ENCODE results near the gene IGFBP5. TPM values are rescaled to one million over a fixed set of nuclear protein-coding genes. Genes with fewer than 3 reads are reported as not detected.
A peak's percentile ranks its signal among the peaks of the same experiment; 100 is the strongest.

Gene IGFBP5, protein sequence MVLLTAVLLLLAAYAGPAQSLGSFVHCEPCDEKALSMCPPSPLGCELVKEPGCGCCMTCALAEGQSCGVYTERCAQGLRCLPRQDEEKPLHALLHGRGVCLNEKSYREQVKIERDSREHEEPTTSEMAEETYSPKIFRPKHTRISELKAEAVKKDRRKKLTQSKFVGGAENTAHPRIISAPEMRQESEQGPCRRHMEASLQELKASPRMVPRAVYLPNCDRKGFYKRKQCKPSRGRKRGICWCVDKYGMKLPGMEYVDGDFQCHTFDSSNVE
- 351 TPM for polyA plus RNA-seq (2013, experiment 1 of 4)
- polyA plus RNA-seq (2013, experiment 2 of 4) = 469 TPM
- 223 TPM for polyA plus RNA-seq (2013, experiment 3 of 4)
- polyA plus RNA-seq (2013, experiment 4 of 4) = 273 TPM

DNA sequence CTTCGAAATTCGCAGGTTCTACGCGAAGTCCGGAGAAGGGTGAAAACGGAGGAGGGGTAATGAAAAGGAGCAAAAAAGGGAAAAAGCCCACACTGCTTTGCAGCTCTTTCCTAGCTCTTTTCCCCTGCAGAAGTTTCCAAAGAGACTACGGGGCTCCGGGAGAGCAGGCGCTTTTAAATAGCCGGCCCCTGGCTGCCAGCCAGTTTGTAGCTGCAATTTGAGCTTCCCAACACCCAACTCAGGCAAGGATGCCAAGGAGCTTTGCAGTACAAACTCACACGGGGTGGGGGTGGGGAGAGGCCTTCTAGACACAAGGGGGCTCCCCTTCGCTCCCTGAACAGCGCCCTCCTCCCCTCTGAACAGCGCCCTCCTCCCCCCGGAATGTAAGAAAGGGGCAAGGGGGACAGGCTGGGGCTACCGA is at the start of gene IGFBP5:
TSS of gene IGFBP5 (minus strand) at position 149 of the 421 bp plus-strand sequence. CDS start 774 bp downstream, outside the sequence.
- Histone ChIP-seq H3K4me1 (ENCODE audit: control insufficient read depth, insufficient read depth, low read length) (peaks cover 25% of the 10 kb centered on the region), H3K4me3 (ENCODE audit: insufficient read depth, low read depth, low read length) (peak within 1 kb of the TSS; percentile 94), H3K36me3 (ENCODE audit: control insufficient read depth, insufficient read depth, low read length) (no peaks in the 10 kb centered on the region), H3K9me3 (ENCODE audit: control insufficient read depth, low read length) (no peaks in the 10 kb centered on the region), H3K27me3 (ENCODE audit: control insufficient read depth, insufficient read depth, low read length, poor library complexity, severe bottlenecking) (no peaks in the 10 kb centered on the region), H3K27ac (ENCODE audit: insufficient read depth, low read depth, low read length, poor library complexity, severe bottlenecking) (peak within 1 kb of the TSS; percentile 4)
- 0 to 2% methylated on average over 9 to 16 of the region's 16 CpGs for WGBS, 2 experiments

DNA sequence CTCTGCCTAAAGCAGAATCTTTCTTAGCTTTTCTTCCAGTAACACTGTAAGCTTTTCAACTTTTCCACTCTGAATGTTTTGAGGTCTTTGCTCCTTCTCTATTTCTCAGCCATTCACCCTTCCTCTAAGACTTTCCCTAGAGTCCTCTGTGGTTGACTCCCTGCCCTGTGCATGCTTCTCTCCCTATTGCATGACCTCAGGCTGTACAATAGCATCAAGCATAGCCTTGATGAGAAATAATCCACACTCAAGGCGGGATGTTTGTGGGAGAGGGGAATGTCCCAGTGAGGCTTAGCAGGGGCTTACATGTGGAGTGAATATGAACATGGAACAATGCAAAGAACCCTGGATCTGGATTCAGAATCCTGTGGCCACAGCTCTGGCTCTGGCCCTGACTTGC is 48.4 kb upstream of the IGFBP5 start:
- Histone ChIP-seq H3K9me3 (ENCODE audit: control insufficient read depth, low read length) (no peaks in the 10 kb centered on the region), H3K27me3 (ENCODE audit: control insufficient read depth, insufficient read depth, low read length, poor library complexity, severe bottlenecking) (no peaks in the 10 kb centered on the region), H3K36me3 (ENCODE audit: control insufficient read depth, insufficient read depth, low read length) (no peaks in the 10 kb centered on the region), H3K27ac (ENCODE audit: insufficient read depth, low read depth, low read length, poor library complexity, severe bottlenecking) (no peak overlapping the region), H3K4me1 (ENCODE audit: control insufficient read depth, insufficient read depth, low read length) (no peaks in the 10 kb centered on the region), H3K4me3 (ENCODE audit: insufficient read depth, low read depth, low read length) (no peak overlapping the region)
- WGBS, 2 experiments = 89% methylated on average over 1 of the region's 1 CpG

DNA sequence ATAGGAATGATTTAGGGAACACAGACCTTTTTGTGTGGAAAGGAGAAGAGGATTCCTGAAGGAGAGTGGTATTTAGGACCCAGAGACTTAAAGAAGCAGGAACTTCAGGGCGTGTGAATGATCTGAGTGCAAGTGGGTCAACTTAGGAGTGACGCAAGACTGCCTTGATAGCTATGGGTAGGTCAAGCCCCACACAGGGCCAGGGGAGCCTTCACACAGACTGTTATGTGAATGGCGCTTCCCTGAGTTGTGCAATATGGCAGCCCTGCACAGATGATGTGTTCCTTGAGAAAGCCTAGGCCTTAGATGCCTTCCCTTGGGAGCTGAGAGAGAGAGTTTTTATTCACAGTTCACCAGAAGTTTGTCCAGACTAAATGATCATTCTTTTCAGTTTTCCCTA is 47.1 kb upstream of the IGFBP5 start:
- Histone ChIP-seq H3K27me3 (ENCODE audit: control insufficient read depth, insufficient read depth, low read length, poor library complexity, severe bottlenecking) (no peaks in the 10 kb centered on the region), H3K4me1 (ENCODE audit: control insufficient read depth, insufficient read depth, low read length) (peaks cover 5% of the 10 kb centered on the region), H3K4me3 (ENCODE audit: insufficient read depth, low read depth, low read length) (no peak overlapping the region), H3K9me3 (ENCODE audit: control insufficient read depth, low read length) (no peaks in the 10 kb centered on the region), H3K36me3 (ENCODE audit: control insufficient read depth, insufficient read depth, low read length) (no peaks in the 10 kb centered on the region), H3K27ac (ENCODE audit: insufficient read depth, low read depth, low read length, poor library complexity, severe bottlenecking) (no peak overlapping the region)
- WGBS, 2 experiments = 90 to 93% methylated on average over 3 of the region's 3 CpGs

DNA sequence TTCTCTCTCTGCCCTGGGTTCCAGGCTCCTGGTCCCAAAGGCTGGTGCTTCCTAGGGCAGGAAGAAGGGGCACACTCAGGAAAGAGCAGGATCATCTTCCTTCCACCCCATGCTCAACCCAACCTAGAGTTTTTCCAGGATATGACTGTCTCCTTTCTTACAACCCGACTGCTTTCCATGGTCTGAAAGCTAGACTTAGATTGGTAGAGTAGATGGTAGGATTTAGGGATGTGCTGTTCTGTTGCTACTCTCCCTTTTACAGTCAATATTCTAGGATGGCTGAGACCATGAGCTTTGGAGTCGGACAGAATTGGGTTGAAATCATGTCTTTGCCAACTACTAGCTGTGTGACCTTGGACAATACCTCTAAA is 45.9 kb upstream of the IGFBP5 start:
- H3K36me3 ChIP-seq (ENCODE audit: control insufficient read depth, insufficient read depth, low read length) = no peaks in the 10 kb centered on the region
- WGBS, 2 experiments = 90 to 100% methylated on average over 2 of the region's 2 CpGs

DNA sequence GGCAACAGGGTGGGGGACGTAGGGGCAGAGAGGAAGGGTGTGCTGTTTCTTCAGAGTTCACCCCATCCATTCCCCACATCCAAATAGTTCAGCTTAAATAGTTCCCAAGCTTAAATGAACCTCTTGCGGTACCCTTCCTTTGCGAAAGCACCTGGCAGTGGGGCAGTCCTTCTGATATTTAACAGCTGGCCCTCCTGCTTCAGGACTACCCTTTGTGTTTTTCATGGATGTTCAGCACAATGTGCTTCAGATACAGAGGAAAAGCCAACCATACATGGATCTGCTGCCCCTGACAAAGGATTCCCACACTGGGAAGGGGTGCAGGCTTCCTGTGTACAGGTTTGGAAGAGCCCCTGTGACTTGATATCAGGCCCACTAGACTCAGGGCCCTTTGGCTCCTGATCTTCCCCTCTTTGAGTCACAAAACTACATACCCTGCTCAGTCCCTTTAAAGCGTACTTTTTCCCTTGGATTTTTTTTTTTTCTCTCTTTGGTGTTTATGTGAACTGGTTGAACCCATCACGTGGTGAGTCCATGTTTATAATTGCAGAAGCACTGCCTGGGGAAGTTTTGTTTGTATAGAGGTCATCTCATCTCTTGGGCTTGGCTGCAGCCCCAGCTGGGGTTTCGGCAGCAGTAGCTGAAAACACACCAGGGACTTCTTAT is 45.3 kb upstream of the IGFBP5 start:
- 95% methylated on average over 6 of the region's 6 CpGs for WGBS, 2 experiments
- Histone ChIP-seq H3K4me1 (ENCODE audit: control insufficient read depth, insufficient read depth, low read length) (peaks cover 5% of the 10 kb centered on the region), H3K4me3 (ENCODE audit: insufficient read depth, low read depth, low read length) (no peak overlapping the region), H3K27me3 (ENCODE audit: control insufficient read depth, insufficient read depth, low read length, poor library complexity, severe bottlenecking) (no peaks in the 10 kb centered on the region), H3K36me3 (ENCODE audit: control insufficient read depth, insufficient read depth, low read length) (no peaks in the 10 kb centered on the region), H3K27ac (ENCODE audit: insufficient read depth, low read depth, low read length, poor library complexity, severe bottlenecking) (no peak overlapping the region), H3K9me3 (ENCODE audit: control insufficient read depth, low read length) (no peaks in the 10 kb centered on the region)

More for the DNA sequence above, 45.9 kb upstream of the IGFBP5 start:
- no peak overlapping the region for H3K27ac ChIP-seq (ENCODE audit: insufficient read depth, low read depth, low read length, poor library complexity, severe bottlenecking)
- no peaks in the 10 kb centered on the region for H3K9me3 ChIP-seq (ENCODE audit: control insufficient read depth, low read length)
- peaks cover 5% of the 10 kb centered on the region for H3K4me1 ChIP-seq (ENCODE audit: control insufficient read depth, insufficient read depth, low read length)
- no peak overlapping the region for H3K4me3 ChIP-seq (ENCODE audit: insufficient read depth, low read depth, low read length)
- H3K27me3 ChIP-seq (ENCODE audit: control insufficient read depth, insufficient read depth, low read length, poor library complexity, severe bottlenecking) = no peaks in the 10 kb centered on the region

DNA sequence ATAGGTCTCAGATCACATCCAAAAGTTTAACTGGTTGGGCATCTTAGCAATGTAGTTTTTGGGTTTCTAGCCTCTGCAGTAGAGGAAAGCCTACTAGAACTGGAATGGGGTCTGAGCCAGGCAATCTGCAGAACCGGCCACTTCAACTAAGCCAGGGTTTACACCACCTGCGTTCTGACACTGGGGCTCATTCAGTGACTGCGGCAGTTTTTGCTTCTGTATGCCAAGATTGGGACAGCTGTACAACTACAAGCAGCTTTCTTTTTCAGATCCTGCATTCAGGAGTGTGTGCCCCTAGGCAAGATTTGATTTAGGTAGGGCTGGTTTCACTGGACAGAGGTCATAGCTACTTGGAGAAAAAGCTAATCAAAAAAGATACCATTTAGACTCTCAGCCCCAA is 43.7 kb upstream of the IGFBP5 start:
- Histone ChIP-seq H3K4me1 (ENCODE audit: control insufficient read depth, insufficient read depth, low read length) (peaks cover 5% of the 10 kb centered on the region), H3K36me3 (ENCODE audit: control insufficient read depth, insufficient read depth, low read length) (no peaks in the 10 kb centered on the region), H3K9me3 (ENCODE audit: control insufficient read depth, low read length) (no peaks in the 10 kb centered on the region), H3K27me3 (ENCODE audit: control insufficient read depth, insufficient read depth, low read length, poor library complexity, severe bottlenecking) (no peaks in the 10 kb centered on the region), H3K27ac (ENCODE audit: insufficient read depth, low read depth, low read length, poor library complexity, severe bottlenecking) (no peak overlapping the region), H3K4me3 (ENCODE audit: insufficient read depth, low read depth, low read length) (no peak overlapping the region)
- WGBS, 2 experiments = 94 to 97% methylated on average over 3 of the region's 3 CpGs

DNA sequence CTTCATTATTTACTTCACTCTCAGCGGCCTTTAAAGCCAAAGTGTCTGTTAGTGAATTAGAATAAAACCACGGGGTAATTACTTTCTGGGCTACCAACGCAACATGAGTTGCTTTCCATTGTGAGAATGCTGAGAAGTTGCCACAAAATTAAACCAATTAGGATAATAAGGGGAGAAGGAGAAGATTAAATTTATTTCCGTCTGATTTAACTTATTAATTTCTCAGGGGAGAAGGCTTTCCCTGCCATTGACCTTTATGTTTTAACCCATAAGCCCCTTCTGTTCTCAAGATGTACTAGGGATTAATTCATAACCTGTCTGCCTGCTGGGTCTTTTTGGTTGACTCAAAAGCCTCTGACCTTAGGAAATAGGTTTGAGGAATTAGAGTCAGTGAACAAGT is 42.3 kb upstream of the IGFBP5 start:
- H3K27me3 ChIP-seq (ENCODE audit: control insufficient read depth, insufficient read depth, low read length, poor library complexity, severe bottlenecking) = no peaks in the 10 kb centered on the region
- WGBS, 2 experiments = 86 to 91% methylated on average over 2 to 4 of the region's 4 CpGs

DNA sequence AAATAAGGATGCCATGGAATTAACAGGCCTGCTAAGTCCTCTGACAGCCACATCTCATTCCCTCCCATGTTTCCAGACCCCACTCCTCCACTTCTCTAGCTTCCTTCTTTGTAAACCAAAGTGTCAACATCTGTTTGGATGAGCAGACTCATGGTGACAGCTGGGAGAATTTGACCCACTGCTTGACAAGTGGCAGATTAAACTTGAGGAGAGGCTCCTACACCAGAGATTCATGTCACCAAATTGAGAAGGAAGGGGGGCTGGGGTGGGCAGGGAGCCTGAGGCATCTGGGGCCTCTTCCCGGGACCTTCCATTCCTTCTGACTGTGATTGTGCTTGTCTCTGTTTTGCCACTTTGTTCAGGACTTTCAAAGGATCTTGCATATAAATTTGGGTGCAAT is 41.0 kb upstream of the IGFBP5 start:
- Histone ChIP-seq H3K27me3 (ENCODE audit: control insufficient read depth, insufficient read depth, low read length, poor library complexity, severe bottlenecking) (no peaks in the 10 kb centered on the region), H3K27ac (ENCODE audit: insufficient read depth, low read depth, low read length, poor library complexity, severe bottlenecking) (no peak overlapping the region), H3K4me1 (ENCODE audit: control insufficient read depth, insufficient read depth, low read length) (peaks cover 5% of the 10 kb centered on the region), H3K4me3 (ENCODE audit: insufficient read depth, low read depth, low read length) (no peak overlapping the region), H3K9me3 (ENCODE audit: control insufficient read depth, low read length) (no peaks in the 10 kb centered on the region), H3K36me3 (ENCODE audit: control insufficient read depth, insufficient read depth, low read length) (no peaks in the 10 kb centered on the region)
- 73 to 97% methylated on average over 1 of the region's 1 CpG for whole genome bisulfite sequencing, 2 experiments

More for the DNA sequence above, 42.3 kb upstream of the IGFBP5 start:
- no peak overlapping the region for H3K27ac ChIP-seq (ENCODE audit: insufficient read depth, low read depth, low read length, poor library complexity, severe bottlenecking)
- H3K9me3 ChIP-seq (ENCODE audit: control insufficient read depth, low read length) = no peaks in the 10 kb centered on the region
- H3K4me3 ChIP-seq (ENCODE audit: insufficient read depth, low read depth, low read length) = no peak overlapping the region
- no peaks in the 10 kb centered on the region for H3K36me3 ChIP-seq (ENCODE audit: control insufficient read depth, insufficient read depth, low read length)
- peaks cover 5% of the 10 kb centered on the region for H3K4me1 ChIP-seq (ENCODE audit: control insufficient read depth, insufficient read depth, low read length)

DNA sequence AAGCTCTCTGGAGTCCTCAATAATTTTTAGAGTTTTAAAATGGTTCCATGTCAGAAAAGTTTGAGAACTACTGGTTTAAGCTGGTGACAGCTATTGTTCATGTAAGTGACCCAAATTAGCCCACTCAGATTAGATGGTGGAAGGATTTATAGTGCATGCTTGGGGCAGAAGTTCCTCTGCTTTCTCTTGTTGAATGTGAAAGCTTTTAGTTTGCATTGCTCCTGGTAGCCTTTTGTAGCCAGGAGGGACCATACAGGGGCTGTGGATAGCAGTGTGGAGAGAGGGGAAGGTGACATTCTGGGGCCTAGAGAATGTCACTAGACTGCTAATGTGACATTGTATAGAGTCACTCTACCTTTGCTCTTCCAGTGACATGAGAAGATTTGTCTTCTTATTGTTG is 40.3 kb upstream of the IGFBP5 start:
- H3K27ac ChIP-seq (ENCODE audit: insufficient read depth, low read depth, low read length, poor library complexity, severe bottlenecking) = no peak overlapping the region
- no peak overlapping the region for H3K4me3 ChIP-seq (ENCODE audit: insufficient read depth, low read depth, low read length)
- no peaks in the 10 kb centered on the region for H3K9me3 ChIP-seq (ENCODE audit: control insufficient read depth, low read length)
- no peaks in the 10 kb centered on the region for H3K27me3 ChIP-seq (ENCODE audit: control insufficient read depth, insufficient read depth, low read length, poor library complexity, severe bottlenecking)
- H3K4me1 ChIP-seq (ENCODE audit: control insufficient read depth, insufficient read depth, low read length) = peaks cover 5% of the 10 kb centered on the region
- no peaks in the 10 kb centered on the region for H3K36me3 ChIP-seq (ENCODE audit: control insufficient read depth, insufficient read depth, low read length)

DNA sequence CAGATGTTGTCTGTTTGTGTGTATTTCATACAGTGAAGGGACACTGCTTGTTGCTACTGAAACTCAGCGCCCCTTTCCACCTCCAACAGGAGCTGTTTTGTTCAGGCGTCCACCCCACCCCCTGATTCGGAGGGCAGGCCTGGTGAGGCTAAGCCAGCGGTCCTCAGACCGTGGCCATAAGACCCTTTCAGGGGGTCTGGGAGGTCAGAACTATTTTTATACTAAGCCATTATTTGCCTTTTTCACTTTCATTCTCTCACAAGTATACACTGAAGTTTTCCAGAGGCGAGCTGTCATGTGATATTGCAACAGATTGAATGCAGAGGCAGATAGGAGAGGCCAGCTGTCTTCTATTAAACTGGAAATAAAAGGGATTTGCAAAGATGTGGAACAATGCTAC is 39.7 kb upstream of the IGFBP5 start:
- 84 to 85% methylated on average over 6 of the region's 6 CpGs for WGBS, 2 experiments
- Histone ChIP-seq H3K36me3 (ENCODE audit: control insufficient read depth, insufficient read depth, low read length) (no peaks in the 10 kb centered on the region), H3K4me1 (ENCODE audit: control insufficient read depth, insufficient read depth, low read length) (peaks cover 5% of the 10 kb centered on the region), H3K27ac (ENCODE audit: insufficient read depth, low read depth, low read length, poor library complexity, severe bottlenecking) (no peak overlapping the region), H3K9me3 (ENCODE audit: control insufficient read depth, low read length) (no peaks in the 10 kb centered on the region), H3K4me3 (ENCODE audit: insufficient read depth, low read depth, low read length) (no peak overlapping the region), H3K27me3 (ENCODE audit: control insufficient read depth, insufficient read depth, low read length, poor library complexity, severe bottlenecking) (no peaks in the 10 kb centered on the region)
